GM03348 (cell line): ENCODE data around the gene TMEM260.
"Not testable (repeated sequence)": the region's sequence is repeated elsewhere in the genome, so short reads cannot be mapped to it uniquely, and the experiment has no call there.

Experiments used
- DNase-seq: peaks from one replicate; pipeline ENCODE4 v3.0.0; 2012; ENCODE audit warnings: low spot score

TMEM260 gene

DNA sequence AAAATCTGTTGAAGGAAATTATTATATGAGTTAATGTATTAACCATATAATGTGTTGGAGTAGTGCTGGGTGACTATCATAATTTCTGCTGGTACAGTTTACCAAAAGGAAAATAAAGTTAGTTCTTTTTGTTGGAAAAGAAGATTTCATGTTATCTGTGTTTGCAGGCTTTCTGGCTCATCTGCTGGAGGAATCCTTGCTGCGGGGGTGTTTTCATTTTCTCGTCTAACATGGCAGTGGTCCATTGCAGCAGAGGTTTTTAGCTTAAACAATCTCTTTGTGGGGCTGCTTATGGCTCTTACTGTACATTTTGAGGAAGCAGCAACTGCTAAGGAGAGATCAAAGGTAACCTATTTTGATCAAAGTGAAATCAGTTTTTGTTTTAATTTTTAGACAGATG, 24.1 kb downstream of the TMEM260 start:
- DNase-seq = no peak

DNA sequence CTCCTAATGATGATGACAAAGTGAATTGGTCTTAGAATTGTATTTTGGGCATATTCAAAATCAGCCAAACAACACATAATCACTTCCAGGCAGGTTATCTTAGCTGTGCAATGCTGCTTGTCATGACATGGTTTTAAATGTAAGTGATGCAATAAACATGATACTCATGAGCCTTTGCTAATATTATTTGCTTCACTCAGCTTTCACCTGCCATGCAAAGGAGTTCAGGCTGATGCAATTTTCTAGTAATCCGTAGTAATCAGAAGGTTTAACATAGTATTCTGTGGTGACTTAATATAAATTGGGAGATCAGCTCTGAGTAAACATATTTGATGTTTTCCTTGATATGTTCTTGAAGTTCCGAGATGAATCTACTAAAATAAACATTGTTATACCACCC, 29.1 kb downstream of the TMEM260 start:
- no peak for DNase-seq

DNA sequence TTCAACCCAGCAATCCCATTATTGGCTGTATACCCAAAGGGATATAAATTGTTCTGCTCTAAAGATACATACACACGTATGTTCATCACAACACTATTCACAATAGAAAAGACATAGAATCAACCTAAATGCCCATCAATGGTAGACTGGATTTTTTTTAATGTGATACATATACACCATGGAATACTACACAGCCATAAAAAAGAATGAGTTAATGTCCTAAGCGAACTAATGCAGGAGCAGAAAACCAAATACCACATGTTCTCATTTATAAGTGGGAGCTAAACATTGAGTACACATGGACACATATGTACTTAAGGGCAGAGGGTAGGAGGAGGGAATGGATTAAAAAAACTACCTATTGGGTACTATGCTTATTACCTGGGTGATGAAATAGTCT, 32.1 kb downstream of the TMEM260 start:
- not testable (repeated sequence) for DNase-seq

DNA sequence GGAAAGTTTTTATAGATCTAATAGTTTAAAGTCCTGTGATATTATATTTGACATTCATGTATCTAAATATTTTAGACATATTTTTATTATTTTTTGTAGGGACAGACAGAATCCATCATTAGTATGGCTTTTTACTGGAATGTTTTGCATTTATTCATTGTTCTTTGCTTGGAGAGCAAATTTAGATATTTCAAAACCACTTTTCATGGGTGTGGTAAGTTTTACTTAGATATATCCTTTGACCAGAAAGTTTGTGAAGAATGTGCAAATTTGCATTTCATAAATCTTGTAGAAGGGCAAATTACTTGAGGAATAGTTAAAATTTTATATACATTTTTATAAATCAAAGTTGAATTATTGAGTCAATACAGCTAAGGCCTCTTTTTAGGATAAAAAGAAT, 37.5 kb downstream of the TMEM260 start:
- no peak for DNase-seq

DNA sequence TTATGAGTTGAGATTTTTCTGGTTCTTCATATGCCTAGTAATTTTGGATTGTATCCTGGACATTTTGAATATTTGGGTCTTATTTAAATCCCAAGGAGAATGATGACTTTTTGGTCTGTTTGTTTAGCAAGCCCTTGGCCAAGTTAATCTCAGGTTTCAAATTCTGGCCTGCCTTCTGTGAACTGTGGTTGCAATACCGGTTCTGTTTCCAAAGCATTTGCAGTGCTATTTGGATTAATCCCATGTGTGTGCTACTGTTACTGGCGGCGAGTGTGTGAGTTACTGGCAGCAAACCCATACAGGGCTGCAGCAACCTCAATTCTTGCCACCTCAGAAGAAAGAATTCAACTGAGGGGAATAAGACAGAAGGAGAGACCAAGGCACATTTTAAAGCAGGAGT, 51.1 kb downstream of the TMEM260 start:
- no peak for DNase-seq

DNA sequence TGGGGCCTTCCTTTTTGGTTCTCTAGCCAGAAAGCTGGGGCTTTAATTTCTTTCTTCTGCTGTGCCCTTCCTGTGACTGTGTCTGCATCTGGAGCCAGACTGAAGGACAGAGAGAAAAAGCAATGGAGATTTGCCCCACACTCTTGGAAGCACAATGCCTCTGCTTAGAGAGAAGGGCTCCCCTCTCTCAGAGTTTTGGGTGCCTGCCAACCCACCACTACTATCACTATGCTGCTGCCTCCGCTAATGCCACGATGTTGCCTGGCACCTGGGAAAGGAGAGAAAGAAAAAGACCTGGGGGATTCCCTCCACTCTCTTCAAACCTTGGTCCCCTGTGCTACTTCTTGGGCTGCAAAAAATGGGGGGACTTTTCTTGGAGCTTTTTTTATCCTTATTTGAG, 52.6 kb downstream of the TMEM260 start:
- no peak for DNase-seq

DNA sequence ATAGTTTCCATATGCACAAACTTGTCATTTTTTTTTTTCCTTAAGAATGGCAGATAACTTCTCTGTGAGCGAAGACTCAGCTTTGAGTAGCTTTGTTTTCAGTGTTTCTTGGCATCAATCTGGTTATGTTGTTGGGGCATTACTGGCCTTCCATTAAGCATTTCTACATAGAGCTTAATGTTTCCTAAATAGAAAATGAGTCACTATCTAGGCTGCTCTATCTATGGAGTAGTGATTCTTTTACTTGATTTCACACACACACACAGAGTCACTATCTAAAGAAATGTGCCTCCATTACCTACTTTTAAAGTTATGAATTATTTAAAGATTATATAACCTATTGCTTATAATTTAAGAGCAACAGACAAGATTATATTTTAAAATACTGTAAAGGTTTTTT, 53.9 kb downstream of the TMEM260 start:
- no peak for DNase-seq

DNA sequence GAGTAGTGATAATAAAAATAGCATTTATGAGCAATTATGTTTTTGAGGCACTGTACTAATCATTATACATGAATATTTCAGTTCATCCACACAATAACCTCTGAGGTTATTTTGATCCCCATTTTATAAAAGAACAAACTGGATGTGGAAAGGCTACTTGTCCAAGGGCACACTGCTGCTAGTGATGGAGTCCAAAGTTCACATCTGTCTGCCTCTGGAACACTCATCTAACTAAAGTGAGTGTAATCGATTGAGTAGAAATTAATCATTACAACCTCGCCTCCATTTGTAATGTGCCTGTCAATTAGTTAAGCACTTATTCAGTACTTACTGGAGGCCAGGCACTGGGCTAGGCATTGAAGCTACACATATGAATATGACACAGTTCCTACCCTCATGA, 55.4 kb downstream of the TMEM260 start:
- no peak for DNase-seq

DNA sequence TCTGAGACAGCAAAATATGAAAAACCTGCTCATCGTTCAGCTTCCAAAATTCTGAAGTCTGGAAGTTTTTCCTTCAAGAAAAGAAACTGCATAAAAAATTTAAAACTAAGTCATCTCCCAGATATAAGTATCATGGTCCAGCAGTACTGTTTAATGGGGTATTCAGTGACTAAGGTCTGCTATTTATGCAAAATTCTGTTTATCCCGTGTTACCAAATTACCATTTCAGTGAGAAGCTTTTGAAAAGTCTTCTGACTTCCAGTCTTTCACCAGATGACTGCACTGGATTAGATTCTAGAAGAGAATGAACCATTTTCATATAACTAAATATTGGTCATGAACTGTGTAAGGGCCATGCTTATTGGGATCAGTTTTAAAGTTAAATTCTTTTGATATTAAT, 67.9 kb downstream of the TMEM260 start:
- DNase-seq = no peak

DNA sequence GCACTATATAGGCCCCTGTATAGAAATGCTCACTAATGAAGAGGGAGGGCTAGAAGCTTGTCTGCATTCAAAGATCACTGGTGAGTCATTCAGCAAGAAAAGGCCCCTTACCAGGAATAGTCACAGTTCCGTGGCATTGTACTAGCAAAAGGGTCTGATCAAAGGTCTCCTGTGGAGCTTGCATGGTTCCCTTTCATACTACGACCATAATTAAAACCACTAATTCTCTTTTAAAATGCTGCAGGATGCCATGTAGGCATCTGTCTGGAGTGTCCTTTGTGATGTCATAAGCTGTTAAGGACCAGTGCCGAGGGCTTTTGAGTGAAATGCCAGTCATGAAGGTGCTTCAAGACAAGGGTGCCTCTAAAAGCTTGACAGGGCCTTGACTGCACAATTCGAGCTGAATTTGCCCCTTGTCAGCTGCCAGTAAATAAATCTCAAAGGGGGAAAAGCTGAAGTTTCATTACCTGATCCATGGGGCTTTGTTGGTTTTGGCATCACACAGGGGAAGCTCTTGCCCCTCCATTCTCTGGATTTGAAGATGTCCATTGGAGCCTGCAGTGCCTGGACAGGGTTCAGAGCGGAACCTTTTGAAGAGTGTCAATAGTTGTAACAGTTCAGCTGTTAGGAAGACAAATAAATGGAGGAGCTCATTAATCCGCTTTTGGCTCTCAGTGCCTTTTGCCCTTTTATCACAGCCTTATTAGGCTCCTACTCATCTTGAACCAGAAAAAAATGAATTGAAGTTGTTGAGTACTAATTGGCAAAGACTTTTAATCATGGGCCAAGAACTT, 69.1 kb downstream of the TMEM260 start:
- DNase-seq = no peak

DNA sequence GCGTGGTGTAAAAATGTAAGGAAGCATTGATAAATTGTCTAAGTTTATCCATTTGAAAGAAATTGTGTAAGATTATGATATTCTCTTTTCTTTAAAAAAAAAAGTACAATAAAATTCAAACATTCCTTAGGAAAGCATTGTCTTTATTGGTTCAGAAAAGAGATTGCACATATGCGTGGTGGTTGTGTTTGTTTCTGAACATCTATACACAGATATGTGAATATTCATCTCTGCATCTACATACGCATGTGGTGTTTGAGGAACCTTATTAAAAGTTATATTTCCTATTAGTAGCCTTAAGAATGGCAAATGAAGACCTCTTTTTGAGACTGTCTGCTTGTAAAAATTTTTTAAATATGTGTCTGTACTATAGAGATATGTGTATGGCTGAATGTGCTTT, 69.8 kb downstream of the TMEM260 start:
- no peak for DNase-seq

DNA sequence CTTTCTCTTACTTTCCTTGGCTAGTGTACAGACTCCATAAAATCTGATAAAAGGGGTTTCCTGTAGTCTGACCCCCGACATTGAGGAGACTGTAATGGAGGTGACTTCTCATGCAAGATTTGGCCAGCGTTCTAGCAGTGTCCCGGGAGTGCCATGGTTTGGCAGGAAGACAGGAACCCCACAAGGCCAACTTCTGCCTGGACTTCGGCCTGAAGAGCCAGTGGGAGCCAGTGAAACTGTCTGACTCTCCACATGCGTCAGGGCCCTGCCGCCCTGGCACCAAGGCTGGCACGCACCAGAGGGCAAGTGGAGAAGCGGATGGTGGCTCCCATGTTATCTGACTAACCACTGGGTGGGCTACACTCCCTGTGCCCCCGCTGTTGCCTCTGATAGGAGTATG, 70.5 kb downstream of the TMEM260 start:
- DNase-seq = no peak

DNA sequence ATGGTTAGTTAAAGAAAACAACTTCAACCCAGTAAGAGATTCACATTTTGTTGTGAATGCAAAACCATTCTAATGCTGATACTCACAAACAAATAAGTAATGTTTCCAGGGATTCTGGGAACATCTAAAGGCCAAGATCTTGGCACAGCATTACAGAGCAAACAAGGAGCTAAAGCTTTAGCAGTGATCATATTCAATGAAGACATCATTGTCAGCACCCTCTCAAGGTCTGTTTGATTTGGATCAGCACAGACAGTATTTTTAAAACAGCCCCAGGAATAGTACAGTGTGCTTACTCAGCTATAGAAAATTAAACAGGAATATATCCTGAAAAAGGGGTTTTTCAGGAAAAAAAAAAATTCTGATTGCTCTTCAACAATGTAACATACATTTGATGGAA, 71.4 kb downstream of the TMEM260 start:
- DNase-seq = no peak

DNA sequence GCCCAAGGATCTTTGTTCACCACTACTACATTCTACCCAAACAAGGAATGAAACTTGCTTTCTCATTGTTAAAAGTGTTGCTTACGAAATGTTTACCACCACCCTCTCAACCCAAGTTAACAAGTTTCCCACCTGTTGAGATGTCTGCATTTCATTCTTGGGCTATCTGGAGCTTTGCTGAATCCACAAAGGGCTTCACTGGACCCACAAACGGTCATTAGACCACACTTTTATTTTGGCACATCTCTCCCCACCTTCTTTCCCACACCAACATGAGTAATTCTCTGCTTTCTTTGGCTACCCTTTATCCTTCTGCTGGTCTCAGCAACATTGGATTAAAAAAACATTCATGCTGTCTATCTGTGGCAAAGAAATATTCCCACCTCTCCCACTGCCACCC, 78.0 kb downstream of the TMEM260 start:
- no peak for DNase-seq

DNA sequence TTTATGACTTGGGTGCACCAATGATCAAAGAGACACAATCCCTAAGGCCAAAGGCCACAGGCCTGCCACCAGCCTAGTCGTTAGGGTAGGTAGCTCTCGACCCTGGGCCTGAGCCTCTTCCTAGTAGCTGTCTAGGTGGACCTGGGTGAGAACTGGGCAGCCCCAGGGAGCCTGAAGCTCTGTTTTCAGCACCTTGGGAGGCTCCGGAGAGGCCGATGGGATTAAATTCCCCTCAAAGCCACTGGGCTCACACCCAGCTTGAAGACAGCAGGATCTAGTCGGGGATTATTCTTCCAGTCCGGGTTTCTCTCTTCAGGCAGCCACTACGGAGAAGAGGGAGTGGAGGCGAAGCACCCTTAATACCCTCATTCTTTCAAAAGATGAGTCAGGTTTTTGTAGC, 79.8 kb downstream of the TMEM260 start:
- DNase-seq = no peak

DNA sequence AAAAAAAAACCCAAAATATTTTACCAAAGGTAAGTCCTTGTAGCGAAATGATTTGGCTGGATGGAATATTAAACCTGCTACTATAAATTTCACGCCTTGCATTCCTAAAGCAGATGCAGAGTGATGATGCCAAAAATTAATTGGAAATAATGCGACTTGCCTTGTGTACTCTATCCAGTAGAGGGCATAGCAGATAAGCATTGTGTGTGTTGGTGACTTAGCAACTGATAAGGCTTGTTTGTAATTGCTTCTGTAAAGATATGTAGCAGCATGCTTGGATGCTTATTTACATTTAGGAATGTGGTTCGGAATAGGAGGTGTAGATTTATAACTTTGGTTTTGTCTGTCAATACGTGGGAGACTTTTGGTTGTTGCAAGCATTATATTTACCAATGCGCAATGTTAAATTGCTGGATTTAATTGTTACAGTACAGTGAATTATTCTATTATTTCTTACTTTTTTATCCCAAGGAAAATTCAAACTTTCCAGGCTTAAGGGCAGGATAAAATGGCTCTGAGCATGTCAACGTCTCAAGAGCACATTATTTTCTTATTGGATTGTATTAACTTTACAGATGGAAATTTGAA, 80.5 kb downstream of the TMEM260 start:
- DNase-seq = peak; percentile 72

DNA sequence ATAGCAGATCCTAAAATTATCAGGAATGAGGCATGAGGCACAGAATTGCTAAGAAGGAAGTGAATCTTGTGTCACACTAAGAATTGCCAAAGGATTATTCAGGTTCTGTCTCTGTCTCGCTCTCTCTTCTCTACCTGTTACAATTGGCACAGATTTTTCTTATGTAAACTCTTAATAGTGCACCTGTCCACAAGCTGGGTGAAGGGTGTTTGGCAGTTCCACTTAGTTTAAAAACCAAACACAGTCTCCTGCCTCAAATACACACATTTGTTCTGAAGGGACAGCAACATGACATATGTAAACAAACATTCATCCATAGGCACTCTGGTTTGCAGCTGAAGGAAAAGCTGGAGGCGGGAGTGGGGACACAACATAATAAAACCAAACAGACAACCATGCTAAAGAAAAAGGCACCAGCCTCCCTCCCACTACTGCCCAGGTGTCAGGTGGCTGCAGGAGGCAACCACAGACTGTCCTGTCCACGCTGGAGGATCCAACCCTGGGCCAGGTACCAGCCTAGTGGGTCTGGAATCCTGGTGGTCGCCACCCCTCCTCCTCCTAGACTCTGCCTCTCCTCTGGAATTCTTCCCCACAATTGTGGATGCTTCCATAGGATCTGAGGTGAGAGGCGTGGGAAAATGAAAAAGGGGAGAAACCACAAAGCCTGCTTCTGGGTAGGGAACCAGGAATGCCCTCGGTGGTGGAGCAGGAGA, 81.2 kb downstream of the TMEM260 start:
- DNase-seq = no peak

DNA sequence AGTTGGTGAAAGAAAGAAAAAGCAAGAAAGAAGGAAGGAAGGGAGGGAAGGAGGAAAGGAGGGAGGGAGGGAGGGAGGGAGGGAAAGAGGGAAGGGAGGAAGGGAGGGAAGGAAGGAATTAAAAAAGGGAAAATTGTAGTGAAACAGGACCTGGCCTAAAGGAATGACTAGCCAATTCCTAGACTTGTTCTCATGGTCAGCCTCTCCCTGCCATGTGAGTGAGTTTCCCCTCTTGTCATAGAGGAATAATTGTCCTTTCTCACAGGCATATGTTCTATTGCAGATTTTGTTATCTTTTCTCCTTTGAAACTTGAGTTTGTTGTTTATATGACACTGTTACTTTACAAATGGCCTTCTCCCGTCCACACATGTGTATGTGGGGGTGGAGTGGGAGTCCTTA, 81.9 kb downstream of the TMEM260 start:
- DNase-seq = no peak

DNA sequence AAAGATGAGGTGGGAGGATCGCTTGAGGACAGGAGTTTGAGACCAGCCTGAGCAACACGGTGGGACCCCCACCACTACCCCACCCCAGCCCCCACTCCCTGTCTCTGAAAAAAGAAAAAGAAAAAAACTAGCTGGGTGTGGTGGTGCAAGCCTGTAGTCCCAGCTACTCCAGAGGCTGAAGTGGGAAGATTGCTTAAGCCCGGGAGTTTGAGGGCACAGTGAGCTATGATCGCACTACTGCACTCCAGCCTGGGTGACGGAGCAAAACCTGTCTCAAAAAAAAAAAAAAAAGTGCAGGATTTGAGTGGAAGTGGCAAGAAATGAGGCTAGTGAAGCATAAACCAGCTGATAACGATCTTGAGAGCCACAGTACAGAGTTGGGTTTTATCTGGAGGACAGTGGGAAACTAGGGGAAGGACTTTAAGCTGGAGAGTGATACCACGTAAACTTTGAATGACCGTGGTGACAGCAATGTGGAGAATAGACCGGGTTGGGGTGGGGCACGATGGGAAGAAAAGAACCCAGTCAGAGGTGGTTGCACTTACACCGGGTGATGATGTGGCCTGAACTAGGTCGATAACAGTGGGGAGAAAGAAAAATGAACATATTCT, 85.3 kb downstream of the TMEM260 start:
- no peak for DNase-seq

DNA sequence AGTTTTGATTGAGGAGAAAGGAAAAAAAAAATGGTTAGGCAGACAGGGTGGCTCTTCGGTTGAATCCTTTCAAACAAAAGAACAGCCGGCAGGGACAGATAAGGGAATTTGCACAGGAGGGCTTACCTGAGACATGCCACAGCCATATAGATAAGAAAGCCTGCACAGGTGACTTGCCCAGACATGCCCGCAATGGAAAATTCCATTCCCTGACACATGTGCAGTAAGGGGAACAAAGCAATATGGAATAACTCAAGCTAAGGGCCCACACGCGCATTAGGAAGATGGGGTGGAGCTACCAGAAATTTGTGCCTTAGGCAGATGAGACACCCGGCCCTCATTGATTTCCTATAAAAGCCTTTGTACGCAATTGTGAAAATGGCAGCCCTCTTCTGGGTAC, 86.7 kb downstream of the TMEM260 start:
- no peak for DNase-seq

DNA sequence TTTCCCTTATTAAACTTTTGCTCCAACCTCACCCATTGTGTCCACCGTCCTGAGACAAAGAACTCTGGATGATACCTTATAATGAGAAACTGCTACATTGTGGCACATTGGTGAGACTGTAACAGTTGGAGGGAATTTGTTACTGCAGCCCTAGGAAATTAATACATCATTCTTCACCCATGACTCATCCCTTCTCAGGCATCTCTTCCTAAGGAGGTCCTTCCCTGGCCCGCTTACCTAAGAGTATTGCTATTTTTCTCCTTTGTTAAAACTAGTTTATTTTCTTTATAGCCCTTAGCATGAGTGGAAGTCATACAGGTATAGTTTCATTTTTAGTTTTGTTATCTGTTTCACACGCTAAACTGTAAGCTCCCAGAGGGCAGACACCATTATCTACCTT, 87.1 kb downstream of the TMEM260 start:
- peak; percentile 21 for DNase-seq

DNA sequence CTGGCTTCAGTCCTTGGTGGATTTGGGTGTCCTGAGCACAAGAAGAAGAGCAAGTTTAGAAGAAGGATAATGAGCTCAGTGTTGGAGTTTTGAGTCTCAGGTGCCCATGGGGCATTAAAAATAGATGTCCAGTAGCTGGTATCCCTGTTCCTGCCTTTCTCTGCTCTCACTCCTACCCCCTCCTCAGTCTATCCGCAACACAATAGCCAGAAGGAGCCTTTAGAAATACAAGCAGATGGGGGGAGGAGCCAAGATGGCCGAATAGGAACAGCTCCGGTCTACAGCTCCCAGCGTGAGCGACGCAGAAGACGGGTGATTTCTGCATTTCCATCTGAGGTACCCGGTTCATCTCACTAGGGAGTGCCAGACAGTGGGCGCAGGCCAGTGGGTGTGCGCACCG, 87.7 kb downstream of the TMEM260 start:
- not testable (repeated sequence) for DNase-seq

DNA sequence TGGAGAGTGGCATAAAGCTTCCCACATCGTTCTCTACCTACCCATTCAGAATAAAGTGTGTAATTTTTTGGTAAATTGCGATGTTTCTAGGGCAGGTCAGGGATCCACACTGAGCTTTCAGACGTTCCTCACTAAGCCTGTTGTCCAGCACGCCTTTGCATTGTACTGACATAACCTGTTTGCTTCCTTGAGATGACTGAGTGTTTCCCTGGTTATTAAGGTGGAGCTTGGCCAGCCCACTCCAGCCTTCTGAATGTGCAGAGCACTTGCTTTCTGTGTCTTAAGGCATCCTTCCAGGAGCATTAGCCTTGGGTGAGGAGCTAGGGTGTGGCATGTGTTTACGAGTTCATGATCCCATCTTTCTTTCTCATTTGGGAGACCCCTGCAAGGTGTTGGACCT, 96.4 kb downstream of the TMEM260 start:
- DNase-seq = no peak
